A549 treated with AZD2906 at 1 μM for 4 hours (cell line): ENCODE measurements around the gene RSPH10B2. TPM values are rescaled to one million over a fixed set of nuclear protein-coding genes. Genes with fewer than 3 reads are reported as not detected.

Source experiments
- total RNA-seq: library from RNA; stranded (reverse); fragments of 200-300 nt; extraction: Qiagen RNA extraction; gene quantifications from 5 replicates; pipeline ENCODE4 v1.2.3, GENCODE V29; 2022

Gene RSPH10B2
- total RNA-seq = 0.06 to 0.08 TPM (median 0.07 TPM) in 3 of 5 replicates, not detected in the others

DNA sequence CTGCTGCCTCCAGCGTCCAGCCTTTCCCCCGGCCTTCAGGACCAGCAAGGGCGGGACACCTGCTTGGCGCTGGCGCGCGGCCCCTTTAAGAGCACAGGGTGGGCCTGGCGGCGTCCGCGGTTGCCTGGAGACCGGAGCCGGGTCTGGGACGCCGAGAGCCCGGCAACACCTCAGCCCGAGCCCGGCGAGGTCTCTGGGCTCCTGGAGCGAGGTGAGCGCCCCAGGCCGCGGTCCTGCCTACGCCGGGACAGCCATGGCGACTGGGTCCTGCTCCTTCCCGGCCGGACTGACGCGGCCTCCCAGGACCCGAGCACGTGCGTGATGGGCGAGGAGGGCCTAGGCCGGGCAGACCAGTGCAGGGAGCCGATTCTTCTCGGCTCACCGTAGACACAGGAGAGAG, at the start of gene RSPH10B2:
TSS of gene RSPH10B2 (plus strand) at position 140 of the 400 bp plus-strand sequence. CDS start 3,575 bp downstream, outside the sequence.

DNA sequence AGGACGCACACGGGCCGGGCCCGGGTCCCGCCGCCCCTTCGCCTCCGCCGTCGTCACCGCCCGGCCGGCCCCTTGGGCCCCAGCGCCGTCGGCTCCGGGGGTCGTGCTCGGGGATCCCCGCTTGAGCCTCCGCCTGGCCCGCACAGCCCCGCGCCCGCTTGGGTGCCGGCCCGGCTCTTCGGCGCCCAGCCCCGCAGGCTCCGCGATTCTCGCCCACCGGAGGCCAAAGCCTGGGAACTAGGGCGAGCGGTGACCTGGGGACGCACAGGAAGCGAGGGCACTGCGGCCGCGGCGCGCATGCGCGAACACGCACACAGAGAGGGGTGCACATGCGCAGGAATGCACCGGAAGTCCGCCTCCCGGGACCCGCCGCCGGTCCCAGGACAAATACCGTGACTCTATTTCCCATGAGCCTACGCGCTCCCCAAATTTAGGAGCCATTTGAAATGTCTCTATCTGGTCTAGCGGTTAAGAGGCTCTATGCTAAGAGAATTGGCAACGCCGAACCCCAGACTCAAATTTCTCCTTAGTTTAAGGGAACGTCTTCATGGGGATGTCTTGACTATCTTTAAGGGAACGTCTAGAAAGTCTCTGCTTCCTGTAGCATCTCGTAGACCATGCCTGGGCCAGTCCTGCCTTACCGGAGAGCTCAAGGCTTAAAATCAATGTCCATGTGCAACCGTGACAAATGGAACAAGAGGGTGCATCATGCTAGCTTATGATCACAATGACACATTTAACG, 47.1 kb upstream of the RSPH10B2 start, which contains the start of gene ZNF12:
TSS of gene ZNF12 (minus strand) at position 282 of the 742 bp plus-strand sequence. CDS start 1,774 bp downstream, outside the sequence.

DNA sequence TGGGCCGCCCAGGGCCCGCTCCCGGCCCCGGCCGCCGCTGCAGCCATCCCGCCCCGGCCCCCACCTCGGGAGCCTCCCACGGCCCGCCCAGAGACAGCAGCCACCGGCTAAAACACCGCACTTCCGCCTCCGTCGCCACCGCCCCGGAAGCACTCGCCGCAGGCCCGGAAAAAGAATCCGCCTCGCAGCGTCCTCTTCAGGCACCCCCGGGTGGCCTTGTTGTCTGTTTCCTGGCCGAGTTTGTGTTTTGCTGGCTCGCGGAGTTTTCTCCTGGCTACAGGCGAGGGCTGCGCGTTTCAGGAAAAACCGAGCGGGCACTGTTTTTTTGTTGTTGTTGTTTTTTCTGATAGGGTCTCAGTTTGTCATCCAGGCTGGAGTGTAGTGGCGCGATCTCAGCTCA, 72.2 kb downstream of the RSPH10B2 start, which contains the start of gene CCZ1B:
TSS of gene CCZ1B (minus strand) at position 125 of the 400 bp plus-strand sequence. CDS start at position 47, 78 bp downstream.

Other genes with a start within 250 kb of the RSPH10B2 start
- gene GRID2IP, start 202.6 kb upstream of the RSPH10B2 start, total RNA-seq = not detected in 5 replicates
- gene ZDHHC4, start 176.6 kb upstream of the RSPH10B2 start, total RNA-seq = 47.2 to 51.2 TPM (median 49.6 TPM) in 5 replicates
- gene INTS15, start 164.1 kb upstream of the RSPH10B2 start, total RNA-seq = 22.4 to 26.7 TPM (median 24.8 TPM) in 5 replicates
- 1.9 to 2.8 TPM (median 2.5 TPM) in 5 replicates for gene ZNF853, start 138.5 kb upstream of the RSPH10B2 start, total RNA-seq
- 8.4 to 14.7 TPM (median 13.3 TPM) in 5 replicates for gene ZNF316, start 116.8 kb upstream of the RSPH10B2 start, total RNA-seq
- 8.9 to 11.9 TPM (median 10.5 TPM) in 5 replicates for gene ZNF12, start 47.2 kb upstream of the RSPH10B2 start, total RNA-seq
- gene CCZ1B, start 72.2 kb downstream of the RSPH10B2 start, total RNA-seq = 17.3 to 31.9 TPM (median 22.8 TPM) in 5 replicates